H1 (cell line): Measurements from ENCODE around the gene ANXA1. TPM values are rescaled to one million over a fixed set of nuclear protein-coding genes. Genes with fewer than 3 reads are reported as not detected.

Experiments
- SP1 ChIP-seq: IDR thresholded peaks from 2 replicates; pipeline ENCODE4 v1.6.1; 2011; ENCODE audit warnings: low read depth, low read length
- TEAD4 ChIP-seq: IDR thresholded peaks from 2 replicates; pipeline ENCODE4 v1.6.1; 2012; ENCODE audit warnings: low read depth, low read length, inconsistent platforms, mixed read lengths
- polyA plus RNA-seq, 7 experiments: library from polyadenylated mRNA; depleted of rRNA in 3 of 7; stranded (reverse) in 5 of 7; unstranded in 2 of 7; fragments of >200 nt in 5 of 7; fragments of 200-250 nt in 2 of 7; gene quantifications; 1 replicate in 5 of 7; 2 replicates in 1 of 7; 4 replicates in 1 of 7; pipeline versions ENCODE4 v1.2.1 to v1.2.3, GENCODE V29; 2011 to 2013; ENCODE audit warnings: missing spikeins in 2 of 7, mixed read lengths in 2 of 7
- total RNA-seq: library from RNA; stranded (reverse); fragmentation: NEBNext Ultra II Directional; extraction: Animal tissue kit (Norgen Biotek cat#: 25700); gene quantifications from 2 replicates; pipeline ENCODE4 v1.2.1, GENCODE V29; 2021
- TF ChIP-seq, protein P1 (sequence below): IDR thresholded peaks from 2 replicates; pipeline ENCODE4 v1.6.1; 2011; ENCODE audit warnings: low read depth, mild to moderate bottlenecking, low read length; ENCODE audit not compliant: insufficient read depth

The ANXA1 gene
- total and polyA plus RNA-seq, 2 of the 8 experiments (the other 6 are each of a cell fraction or from before 2014, with no cell fraction given) = 0.71 to 5.7 TPM

DNA sequence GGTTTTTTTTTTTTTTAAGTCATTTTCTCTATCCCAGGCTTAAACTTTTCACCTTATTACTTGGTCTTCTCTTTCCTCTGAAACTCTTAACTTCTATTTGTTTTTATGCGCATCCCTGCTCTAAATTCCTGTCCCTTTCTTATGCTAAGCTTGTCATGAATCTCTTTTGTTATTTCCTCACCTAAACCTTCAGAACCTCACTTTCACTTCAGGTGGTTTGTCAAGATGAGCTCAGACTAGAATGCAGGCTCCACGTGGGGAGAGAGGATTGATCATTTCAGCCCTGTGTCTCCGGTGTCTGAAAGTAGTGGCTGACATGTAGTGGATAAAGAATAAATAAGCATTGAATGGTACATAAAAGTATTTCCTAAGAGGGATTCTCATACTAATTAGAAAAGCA, 63.6 kb downstream of the ANXA1 start (continued):
- TF ChIP-seq, protein P1, sequence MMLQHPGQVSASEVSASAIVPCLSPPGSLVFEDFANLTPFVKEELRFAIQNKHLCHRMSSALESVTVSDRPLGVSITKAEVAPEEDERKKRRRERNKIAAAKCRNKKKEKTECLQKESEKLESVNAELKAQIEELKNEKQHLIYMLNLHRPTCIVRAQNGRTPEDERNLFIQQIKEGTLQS = no peak
- TF ChIP-seq SP1 (peak; percentile 66; the same call in 1 of the 2 replicates), TEAD4 (peak; percentile 93)
- TF ChIP-seq, all 59 proteins: peak for 21
